GM19239 (cell line): ENCODE data around the gene TRIM60.
"Not testable (repeated sequence)": the region's sequence is repeated elsewhere in the genome, so short reads cannot be mapped to it uniquely, and the experiment has no call there.

ENCODE experiments used
- DNase-seq: peaks from one replicate; pipeline ENCODE4 v3.0.0; 2011; ENCODE audit warnings: low spot score; ENCODE audit not compliant: insufficient read length
- FAIRE-seq: peaks from 2 replicates; lab custom pipeline; 2011; peaks lifted over from hg19 to GRCh38; lab: Jason Lieb, UNC

TRIM60 gene

GRCh38 chr4:165048170-165048569 lies 16.4 kb downstream of the TRIM60 start:
- no peak for FAIRE-seq
- no peak for DNase-seq

- FAIRE-seq (no peak), DNase-seq (no peak)
Observed at GRCh38 chr4:165052627-165053026, 20.8 kb downstream of the TRIM60 start.

DNA sequence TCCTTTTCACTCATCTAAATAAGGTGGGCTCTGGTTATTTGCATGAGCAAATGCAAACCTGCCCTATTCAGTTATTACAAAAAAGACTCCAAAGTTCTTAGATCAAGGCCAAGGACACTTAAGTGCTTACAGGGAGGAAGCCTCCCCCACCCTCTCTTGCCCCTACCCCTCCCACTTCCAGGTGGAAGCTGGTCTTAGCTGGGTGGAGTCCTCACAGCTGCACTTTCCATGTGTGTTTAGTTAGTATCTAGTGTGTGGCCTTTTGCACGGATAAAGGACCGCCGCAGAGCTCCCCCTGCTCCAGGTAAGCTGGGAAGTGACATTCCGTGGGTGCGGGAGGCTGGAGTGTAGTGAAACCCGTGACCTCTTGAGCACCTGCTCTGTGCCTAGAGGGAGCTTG lies 21.8 kb downstream of the TRIM60 start, which contains the start of gene TRIM75:
Gene TRIM75, plus strand, starts transcription at position 222 of the 400 bp plus-strand sequence. CDS start 5,282 bp downstream, outside the sequence.
- FAIRE-seq (no peak), DNase-seq (no peak)

- FAIRE-seq = no peak
- no peak for DNase-seq
Observed at GRCh38 chr4:165055601-165056000, 23.8 kb downstream of the TRIM60 start.

DNA sequence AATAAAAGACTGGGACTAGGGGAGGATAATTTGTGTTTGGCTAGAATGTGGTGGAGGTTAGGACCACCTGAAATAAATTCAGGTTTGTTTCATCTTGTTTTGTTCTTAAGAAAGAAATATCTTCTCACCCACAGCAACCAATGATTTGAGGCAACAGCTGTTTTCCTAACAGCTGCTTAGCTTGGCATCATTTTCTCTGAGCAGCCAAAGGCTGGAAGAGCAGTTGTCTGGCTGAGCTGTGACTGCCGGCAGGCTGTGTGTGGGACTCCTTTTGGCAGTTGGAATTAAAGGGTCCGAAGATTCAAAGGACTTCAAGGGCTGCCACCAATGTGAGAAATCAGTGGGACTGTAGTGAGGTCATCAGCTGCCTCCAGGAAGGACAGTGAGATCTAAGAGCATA lies 26.9 kb downstream of the TRIM60 start:
- DNase-seq (no peak), FAIRE-seq (no peak)

- DNase-seq = no peak
- FAIRE-seq = no peak
Observed at GRCh38 chr4:165059386-165059785, 27.6 kb downstream of the TRIM60 start.

GRCh38 chr4:165060938-165061337 lies 29.1 kb downstream of the TRIM60 start:
- FAIRE-seq = no peak
- DNase-seq = no peak

DNA sequence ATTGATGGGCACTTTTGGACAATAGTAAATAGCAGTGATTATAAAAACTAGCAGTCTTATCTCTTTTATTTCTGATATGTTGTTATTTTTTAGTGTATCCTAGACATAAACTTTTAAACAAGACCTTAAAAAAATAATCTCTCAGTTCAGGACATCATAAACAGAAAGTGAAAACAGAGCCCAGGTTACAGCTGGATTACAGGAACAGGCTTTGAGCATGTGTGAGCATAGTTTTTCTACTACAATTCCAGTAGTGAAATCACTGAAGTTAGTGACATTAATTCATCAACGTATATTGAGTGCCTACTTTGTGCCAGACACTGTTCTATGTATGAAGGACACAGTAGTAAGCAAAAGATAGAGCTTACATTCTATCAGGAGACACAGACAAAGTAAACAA lies 38.8 kb downstream of the TRIM60 start:
- DNase-seq = no peak
- FAIRE-seq = no peak

GRCh38 chr4:165073346-165073745 lies 41.5 kb downstream of the TRIM60 start:
- FAIRE-seq, DNase-seq: not testable (repeated sequence)

DNA sequence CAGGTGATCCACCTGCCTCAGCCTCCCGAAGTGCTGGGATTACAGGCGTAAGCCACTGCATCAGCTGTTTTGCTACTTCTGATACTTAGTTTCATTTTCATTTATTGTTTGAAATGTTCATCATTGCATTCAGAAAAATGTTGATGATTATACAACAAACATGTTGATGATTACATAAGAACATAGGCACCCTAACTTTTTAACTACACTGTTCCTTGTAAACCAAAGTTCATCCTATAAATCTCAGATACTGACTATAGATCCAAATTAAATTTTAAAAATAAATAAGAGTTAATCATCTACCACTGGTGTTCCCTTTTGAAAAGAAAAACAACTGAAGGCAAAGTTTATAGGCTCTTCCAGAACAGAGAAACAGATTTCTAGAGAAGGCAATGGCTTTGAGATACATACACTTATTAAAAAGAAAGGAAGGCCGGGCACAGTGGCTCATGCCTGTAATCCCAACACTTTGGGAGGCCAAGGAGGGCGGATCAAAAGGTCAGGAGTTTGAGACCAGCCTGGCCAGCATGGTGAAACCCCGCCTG lies 45.3 kb downstream of the TRIM60 start:
- no peak for FAIRE-seq
- no peak for DNase-seq

GRCh38 chr4:165079476-165079875 lies 47.7 kb downstream of the TRIM60 start:
- FAIRE-seq (no peak), DNase-seq (no peak)

DNA sequence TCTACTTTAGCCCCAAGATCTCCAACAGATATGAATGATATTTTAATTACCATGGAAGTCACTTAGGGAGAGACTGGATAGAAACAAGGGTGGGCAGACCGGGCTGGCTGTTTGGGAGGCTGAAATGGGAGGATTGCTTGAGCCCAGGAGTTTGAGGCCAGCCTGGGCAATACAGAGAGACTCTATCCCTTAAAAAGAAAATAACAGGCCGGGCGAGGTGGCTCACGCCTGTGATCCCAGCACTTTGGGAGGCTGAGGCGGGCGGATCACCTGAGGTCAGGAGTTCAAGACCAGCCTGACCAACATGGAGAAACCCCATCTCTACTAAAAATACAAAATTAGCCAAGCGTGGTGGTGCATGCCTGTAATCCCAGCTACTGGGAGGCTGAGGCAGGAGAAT lies 53.0 kb downstream of the TRIM60 start:
- not testable (repeated sequence) for DNase-seq, FAIRE-seq

GRCh38 chr4:165085946-165086345 lies 54.1 kb downstream of the TRIM60 start:
- no peak for DNase-seq

GRCh38 chr4:165088366-165088765 lies 56.6 kb downstream of the TRIM60 start:
- no peak for FAIRE-seq
- no peak for DNase-seq

More at GRCh38 chr4:165085946-165086345, 54.1 kb downstream of the TRIM60 start:
- no peak for FAIRE-seq
